Measurements from ENCODE around the gene IFI27. TPM values are rescaled to one million over a fixed set of nuclear protein-coding genes. Genes with fewer than 3 reads are reported as not detected.
"Not testable (repeated sequence)": the region's sequence is repeated elsewhere in the genome, so short reads cannot be mapped to it uniquely, and the experiment has no call there.

Gene IFI27
- total and polyA plus RNA-seq, 10 of the 15 experiments (the other 5 are each of a cell fraction or from before 2014, with no cell fraction given): 1.1 to 45.5 (median 3.3) TPM

DNA sequence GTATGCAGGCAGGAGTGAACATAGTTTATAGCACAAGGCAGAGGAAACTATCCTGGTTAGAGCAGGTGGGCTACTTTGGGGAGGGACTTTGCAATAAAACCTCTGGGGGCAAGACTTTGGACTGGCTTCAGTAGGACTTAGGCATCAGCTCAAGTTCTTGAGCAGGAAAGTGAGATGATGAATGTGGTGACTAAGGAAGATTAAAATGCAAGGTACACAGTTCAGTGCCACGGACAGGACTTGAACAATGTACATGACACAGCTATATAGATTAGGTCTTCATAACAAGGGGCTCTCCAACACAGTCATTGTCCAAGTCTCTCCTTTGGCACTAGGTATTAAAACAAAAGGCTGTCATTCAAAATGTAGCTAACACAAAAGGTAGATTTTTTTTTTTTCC is 42.1 kb downstream of the IFI27 start (continued):
- no peak for TF ChIP-seq ZNF384 (IDR thresholded peaks at IDR 0.05; ENCODE audit: borderline replicate concordance, low read depth, low read length)
- TF ChIP-seq, protein P1, sequence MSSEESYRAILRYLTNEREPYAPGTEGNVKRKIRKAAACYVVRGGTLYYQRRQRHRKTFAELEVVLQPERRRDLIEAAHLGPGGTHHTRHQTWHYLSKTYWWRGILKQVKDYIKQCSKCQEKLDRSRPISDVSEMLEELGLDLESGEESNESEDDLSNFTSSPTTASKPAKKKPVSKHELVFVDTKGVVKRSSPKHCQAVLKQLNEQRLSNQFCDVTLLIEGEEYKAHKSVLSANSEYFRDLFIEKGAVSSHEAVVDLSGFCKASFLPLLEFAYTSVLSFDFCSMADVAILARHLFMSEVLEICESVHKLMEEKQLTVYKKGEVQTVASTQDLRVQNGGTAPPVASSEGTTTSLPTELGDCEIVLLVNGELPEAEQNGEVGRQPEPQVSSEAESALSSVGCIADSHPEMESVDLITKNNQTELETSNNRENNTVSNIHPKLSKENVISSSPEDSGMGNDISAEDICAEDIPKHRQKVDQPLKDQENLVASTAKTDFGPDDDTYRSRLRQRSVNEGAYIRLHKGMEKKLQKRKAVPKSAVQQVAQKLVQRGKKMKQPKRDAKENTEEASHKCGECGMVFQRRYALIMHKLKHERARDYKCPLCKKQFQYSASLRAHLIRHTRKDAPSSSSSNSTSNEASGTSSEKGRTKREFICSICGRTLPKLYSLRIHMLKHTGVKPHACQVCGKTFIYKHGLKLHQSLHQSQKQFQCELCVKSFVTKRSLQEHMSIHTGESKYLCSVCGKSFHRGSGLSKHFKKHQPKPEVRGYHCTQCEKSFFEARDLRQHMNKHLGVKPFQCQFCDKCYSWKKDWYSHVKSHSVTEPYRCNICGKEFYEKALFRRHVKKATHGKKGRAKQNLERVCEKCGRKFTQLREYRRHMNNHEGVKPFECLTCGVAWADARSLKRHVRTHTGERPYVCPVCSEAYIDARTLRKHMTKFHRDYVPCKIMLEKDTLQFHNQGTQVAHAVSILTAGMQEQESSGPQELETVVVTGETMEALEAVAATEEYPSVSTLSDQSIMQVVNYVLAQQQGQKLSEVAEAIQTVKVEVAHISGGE (CRISPR knock-in tag; IDR thresholded peaks at IDR 0.05): no peak
- TF ChIP-seq, protein P2, sequence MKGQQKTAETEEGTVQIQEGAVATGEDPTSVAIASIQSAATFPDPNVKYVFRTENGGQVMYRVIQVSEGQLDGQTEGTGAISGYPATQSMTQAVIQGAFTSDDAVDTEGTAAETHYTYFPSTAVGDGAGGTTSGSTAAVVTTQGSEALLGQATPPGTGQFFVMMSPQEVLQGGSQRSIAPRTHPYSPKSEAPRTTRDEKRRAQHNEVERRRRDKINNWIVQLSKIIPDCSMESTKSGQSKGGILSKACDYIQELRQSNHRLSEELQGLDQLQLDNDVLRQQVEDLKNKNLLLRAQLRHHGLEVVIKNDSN (IDR thresholded peaks at IDR 0.05; ENCODE audit: borderline replicate concordance, extremely low read length, insufficient read depth, low read depth, low read length): no peak

DNA sequence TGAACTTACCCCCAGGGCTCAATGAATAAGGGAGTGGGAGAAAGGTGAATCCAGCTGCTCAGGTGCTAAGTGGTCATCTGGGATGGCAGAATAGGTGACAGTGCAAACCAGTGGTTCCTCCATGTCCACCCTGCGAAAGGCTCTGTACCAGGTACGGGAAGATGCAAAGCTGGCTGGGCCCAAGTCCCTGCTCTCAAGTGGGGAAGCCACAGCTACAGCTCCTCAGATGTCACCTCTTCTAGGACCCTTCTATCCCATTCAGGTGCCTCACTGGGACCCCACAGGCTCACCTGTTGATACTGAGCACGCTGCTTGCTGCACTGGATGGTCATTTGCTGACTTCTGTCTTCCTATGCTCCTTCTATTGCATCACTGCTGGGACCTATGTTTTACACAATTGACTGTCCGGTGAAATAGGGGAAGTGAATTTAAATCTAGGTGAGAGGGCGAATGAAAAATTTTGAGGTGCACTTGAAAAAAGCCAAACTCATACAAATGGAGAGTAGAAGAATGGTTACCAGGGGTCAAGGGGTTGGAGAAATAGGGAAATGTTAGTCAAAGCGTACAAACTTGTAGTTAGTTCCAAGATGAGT is 43.3 kb downstream of the IFI27 start:
- H3K27ac ChIP-seq (ENCODE audit: control insufficient read depth, insufficient read depth): no peak overlapping the region
- H3K4me2 ChIP-seq (ENCODE audit: control insufficient read depth, insufficient read depth): no peak overlapping the region
- H4K20me1 ChIP-seq (ENCODE audit: control insufficient read depth, insufficient read depth): no peaks in the 10 kb centered on the region
- in situ Hi-C loops (cut with MboI) (no loop called here), intact Hi-C loops (cut with micrococcal nuclease; ENCODE audit: unreplicated experiment) (no loop called here)
- BruUV-seq (replicated peaks): no TSS peak
- H3K36me3 ChIP-seq (ENCODE audit: control insufficient read depth in 2 of 2, insufficient read depth in 2 of 2, low read length in 1 of 2): no peaks in the 10 kb centered on the region
- ATAC-seq: no peak
- TF ChIP-seq ZNF384 (IDR thresholded peaks at IDR 0.05; ENCODE audit: borderline replicate concordance, low read depth, low read length): no peak
- TF ChIP-seq, protein P3, sequence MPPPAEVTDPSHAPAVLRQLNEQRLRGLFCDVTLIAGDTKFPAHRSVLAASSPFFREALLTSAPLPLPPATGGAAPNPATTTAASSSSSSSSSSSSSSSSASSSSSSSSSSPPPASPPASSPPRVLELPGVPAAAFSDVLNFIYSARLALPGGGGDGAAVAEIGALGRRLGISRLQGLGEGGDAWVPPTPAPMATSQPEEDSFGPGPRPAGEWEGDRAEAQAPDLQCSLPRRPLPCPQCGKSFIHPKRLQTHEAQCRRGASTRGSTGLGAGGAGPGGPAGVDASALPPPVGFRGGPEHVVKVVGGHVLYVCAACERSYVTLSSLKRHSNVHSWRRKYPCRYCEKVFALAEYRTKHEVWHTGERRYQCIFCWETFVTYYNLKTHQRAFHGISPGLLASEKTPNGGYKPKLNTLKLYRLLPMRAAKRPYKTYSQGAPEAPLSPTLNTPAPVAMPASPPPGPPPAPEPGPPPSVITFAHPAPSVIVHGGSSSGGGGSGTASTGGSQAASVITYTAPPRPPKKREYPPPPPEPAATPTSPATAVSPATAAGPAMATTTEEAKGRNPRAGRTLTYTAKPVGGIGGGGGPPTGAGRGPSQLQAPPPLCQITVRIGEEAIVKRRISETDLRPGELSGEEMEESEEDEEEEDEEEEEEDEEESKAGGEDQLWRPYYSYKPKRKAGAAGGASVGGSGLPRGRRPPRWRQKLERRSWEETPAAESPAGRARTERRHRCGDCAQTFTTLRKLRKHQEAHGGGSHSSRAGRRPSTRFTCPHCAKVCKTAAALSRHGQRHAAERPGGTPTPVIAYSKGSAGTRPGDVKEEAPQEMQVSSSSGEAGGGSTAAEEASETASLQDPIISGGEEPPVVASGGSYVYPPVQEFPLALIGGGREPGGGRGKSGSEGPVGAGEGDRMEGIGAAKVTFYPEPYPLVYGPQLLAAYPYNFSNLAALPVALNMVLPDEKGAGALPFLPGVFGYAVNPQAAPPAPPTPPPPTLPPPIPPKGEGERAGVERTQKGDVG (CRISPR knock-in tag; IDR thresholded peaks at IDR 0.05): no peak
- peak; percentile 61 for TF ChIP-seq SPI1 (IDR thresholded peaks at IDR 0.05; ENCODE audit: borderline replicate concordance, insufficient read depth, low read depth, low read length)
- ChIA-PET CTCF (no interaction called here), SMC1A (ENCODE audit: uncharacterized antibody, unreplicated experiment) (no interaction called here), RAD21 (ENCODE audit: unreplicated experiment) (no interaction called here), POLR2A (no interaction called here)
- no peak for FAIRE-seq
- H3K9ac ChIP-seq (ENCODE audit: control insufficient read depth, insufficient read depth, low read length): no peak overlapping the region
- 13% methylated on average over 6 of the region's 6 CpGs for WGBS (ENCODE audit: insufficient coverage, insufficient replicate concordance, low lambda C conversion rate, missing lambda C conversion rate)
- no peaks in the 10 kb centered on the region for H3K79me2 ChIP-seq (ENCODE audit: control insufficient read depth, insufficient read depth, low read length)
- H3K4me1 ChIP-seq (ENCODE audit: control insufficient read depth, insufficient read depth, low read length): no peaks in the 10 kb centered on the region
- no peak overlapping the region for H2AFZ ChIP-seq (ENCODE audit: control insufficient read depth, low read depth, low read length)
- H3K9me3 ChIP-seq (replicated peaks; ENCODE audit: control insufficient read depth, insufficient read depth, low read length): no peaks in the 10 kb centered on the region; the same call in 1 of the 3 replicates
- no peak for DNase-seq (ENCODE audit: low read depth, low spot score)
- H3K4me3 ChIP-seq: no peak overlapping the region
- no peaks in the 10 kb centered on the region; a peak in 1 of 4 replicates for H3K27me3 ChIP-seq (replicated peaks in 1 of 2; ENCODE audit: control insufficient read depth in 2 of 2, insufficient read depth in 2 of 2, low read length in 1 of 2)

DNA sequence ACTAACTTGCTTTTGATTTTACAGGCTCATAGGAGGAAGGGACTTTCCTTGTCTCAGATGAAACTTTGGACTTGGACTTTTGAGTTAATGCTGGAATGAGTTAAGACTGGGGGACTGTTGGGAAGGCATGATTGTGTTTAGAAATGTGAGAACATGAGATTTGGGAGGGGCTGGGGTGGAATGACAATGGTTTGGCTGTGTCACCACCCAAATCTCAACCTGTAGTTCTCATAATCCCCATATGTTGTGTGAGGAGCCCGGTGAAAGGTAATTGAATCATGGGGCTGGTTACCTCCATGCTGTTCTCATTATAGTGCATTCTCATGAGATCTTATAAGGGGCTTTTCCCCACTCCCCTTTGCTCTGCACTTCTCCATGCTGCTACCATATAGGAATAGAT is 45.6 kb downstream of the IFI27 start:
- RAD21 ChIA-PET (ENCODE audit: unreplicated experiment); H3K4me3 ChIP-seq; H3K27me3 ChIP-seq (replicated peaks in 1 of 2; ENCODE audit: control insufficient read depth in 2 of 2, insufficient read depth in 2 of 2, low read length in 1 of 2); H3K36me3 ChIP-seq (ENCODE audit: control insufficient read depth in 2 of 2, insufficient read depth in 2 of 2, low read length in 1 of 2); H3K9me3 ChIP-seq (replicated peaks; ENCODE audit: control insufficient read depth, insufficient read depth, low read length); H4K20me1 ChIP-seq (ENCODE audit: control insufficient read depth, insufficient read depth); H3K4me1 ChIP-seq (ENCODE audit: control insufficient read depth, insufficient read depth, low read length); in situ Hi-C loops (cut with MboI); H3K79me2 ChIP-seq (ENCODE audit: control insufficient read depth, insufficient read depth, low read length); H3K4me2 ChIP-seq (ENCODE audit: control insufficient read depth, insufficient read depth); H3K9ac ChIP-seq (ENCODE audit: control insufficient read depth, insufficient read depth, low read length); CTCF ChIA-PET; POLR2A ChIA-PET; BruUV-seq (replicated peaks); H2AFZ ChIP-seq (ENCODE audit: control insufficient read depth, low read depth, low read length); FAIRE-seq; SMC1A ChIA-PET (ENCODE audit: uncharacterized antibody, unreplicated experiment); intact Hi-C loops (cut with micrococcal nuclease; ENCODE audit: unreplicated experiment); H3K27ac ChIP-seq (ENCODE audit: control insufficient read depth, insufficient read depth); DNase-seq (ENCODE audit: low read depth, low spot score); ATAC-seq: not testable (repeated sequence)
- WGBS (ENCODE audit: insufficient coverage, insufficient replicate concordance, low lambda C conversion rate, missing lambda C conversion rate): 91% methylated on average over 1 of the region's 1 CpG
